Stimulated activated CD4-positive, alpha-beta T cell treated with anti-CD3 and anti-CD28 coated beads, Interleukin-1b, Interleukin-23, amount 100 ng/mL, for 4 hours (primary cell): ENCODE data around the gene F2RL3.

Experiments used
- DNase-seq, 2 donors: peaks; one replicate each; pipeline ENCODE4 v3.0.0-alpha.2; 2020; ENCODE audit warnings: low read depth in 2 of 2

Gene F2RL3

DNA sequence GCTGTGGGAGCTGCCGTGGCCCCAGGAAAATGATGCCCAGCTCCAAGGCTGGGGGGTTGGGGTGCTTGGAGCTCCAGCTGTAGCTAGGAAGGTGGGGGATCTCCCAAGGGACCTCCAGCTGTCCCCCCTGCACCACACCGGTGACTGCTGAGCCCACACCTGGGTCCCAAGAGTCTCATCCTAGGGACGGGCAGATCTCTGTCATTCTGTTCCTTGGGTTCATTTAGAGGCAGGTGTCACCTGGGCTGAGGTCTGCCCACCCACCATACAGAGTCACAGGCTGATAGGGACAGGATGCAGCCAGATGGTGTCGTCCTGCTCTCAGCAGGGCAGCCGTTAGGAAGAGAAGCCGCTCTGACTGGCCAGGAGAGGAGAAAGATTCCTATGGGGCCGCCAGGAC lies 5.3 kb downstream of the F2RL3 start:
- DNase-seq = no peak

GRCh38 chr19:16895467-16896145 lies 6.8 kb downstream of the F2RL3 start:
- DNase-seq = no peak

- no peak for DNase-seq
Observed at GRCh38 chr19:16896146-16897028, 7.6 kb downstream of the F2RL3 start.

- DNase-seq = peak; percentile 21 to 49
Observed at GRCh38 chr19:16897029-16897855, 8.4 kb downstream of the F2RL3 start.

DNA sequence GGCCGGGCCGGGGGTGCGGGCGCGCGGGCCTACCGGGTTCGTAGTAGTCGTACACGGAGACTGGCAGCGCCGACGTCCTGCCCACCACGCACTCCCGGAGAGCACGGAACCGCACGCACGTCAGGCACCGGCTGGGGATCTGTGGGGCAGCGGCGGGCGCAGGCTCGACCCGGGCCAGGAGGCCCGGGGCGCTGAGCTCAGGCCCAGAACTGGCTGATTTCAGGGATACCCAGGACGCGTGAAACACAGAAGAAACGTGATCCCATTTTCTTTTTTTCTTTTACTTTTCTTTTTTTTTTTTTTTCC lies 9.0 kb downstream of the F2RL3 start:
- no peak for DNase-seq

DNA sequence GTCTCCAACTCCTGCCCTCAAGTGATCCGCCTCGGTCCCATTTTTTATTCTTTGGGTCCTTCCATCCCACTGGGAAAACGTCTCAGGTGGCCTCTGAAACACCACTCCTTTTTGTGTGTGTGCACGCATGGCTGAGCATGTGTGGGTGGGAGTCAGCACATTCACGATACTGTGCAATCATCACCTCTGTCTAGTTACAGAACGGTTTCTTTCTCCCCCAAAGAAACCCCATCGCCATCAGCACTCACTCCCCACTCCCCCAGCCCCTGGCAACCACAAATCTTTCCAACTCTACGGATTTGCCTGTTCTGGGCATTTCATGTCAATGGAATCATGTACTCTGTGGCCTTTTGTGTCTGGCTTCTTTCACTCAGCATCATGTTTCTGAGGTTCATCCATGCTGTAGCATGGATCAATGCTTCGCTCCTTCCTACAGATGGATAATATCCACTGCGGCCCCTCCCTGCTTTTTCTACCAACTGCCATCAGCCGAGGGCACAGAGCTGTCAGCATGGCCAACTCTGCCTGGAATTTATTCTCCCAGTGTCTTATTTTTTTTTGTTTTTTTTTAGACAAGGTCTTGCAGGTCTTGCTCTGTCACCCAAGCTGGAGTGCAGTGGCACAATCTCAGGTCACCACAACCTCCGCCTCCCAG lies 9.7 kb downstream of the F2RL3 start:
- no peak for DNase-seq

GRCh38 chr19:16899566-16900075 lies 10.8 kb downstream of the F2RL3 start:
- DNase-seq = no peak

DNA sequence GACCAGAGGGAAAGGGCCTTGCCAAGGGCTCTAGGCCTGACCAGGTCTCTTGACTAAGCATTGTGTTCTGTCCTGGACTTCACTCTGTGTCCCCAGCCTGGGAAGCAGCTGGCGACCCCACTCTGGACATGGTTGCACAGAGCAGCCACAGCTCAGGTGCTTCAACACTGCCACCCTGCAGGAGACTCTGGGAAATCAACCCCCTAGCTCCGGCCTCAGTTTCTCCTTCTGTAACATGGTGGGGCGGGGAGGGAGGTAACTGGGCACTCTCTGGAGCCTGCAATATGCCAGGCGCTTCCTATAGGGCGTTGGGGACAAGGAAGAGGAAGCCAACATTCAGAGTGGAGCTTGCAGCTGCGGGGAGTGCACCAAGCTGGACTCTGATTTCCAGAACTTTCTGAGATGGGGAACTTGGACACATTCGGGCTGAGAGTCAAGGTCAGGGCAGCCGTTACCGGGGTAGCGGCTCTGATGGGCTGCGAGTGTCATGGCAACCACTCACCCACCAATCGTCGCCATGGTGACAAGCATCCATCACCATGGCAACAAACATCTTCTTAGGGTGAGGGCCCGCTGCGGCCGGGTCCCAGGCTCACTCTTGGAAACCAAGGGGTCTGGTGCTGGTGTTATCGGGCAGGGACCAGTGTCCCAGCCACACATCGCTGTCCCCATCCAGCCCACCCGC lies 12.8 kb downstream of the F2RL3 start:
- DNase-seq = no peak

DNA sequence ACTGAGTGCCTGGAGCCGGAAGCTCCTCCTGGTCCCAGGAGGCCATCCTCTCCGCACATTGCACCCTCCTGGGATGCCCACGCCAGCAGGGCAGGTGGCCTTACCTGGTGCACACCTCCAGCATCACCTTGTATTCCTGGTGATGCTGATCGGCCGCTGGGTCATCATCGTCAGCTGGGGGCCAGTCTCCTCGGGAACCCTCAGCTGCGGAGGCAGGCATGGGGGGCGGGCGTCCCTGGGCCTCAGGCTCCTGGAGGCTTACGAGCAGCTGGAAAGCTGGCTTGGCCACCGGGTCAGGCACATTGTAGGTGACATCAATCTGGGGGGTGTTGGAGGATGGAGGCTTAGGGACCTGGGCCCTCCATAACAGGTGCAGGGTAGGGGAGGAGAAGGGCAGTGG lies 13.7 kb downstream of the F2RL3 start:
- DNase-seq = no peak

DNA sequence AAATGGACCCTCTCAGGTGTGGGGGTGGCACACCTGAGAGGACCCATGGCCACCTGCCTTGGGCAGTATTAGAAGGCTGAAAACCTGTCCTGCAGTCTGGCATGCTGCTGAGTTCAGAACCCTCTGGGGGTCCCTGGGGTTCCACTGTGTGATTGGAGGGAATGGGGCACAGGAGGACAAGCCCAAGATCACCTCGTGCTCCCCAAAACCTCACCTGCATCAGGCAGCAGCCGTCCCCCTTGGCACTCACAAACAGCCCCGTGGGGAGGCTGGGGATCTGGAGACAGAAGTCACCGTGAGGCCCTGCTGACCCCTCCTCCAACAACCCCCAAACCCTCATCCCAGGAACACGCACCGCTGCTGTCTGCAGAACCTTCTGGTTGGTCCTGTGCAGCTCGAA lies 14.5 kb downstream of the F2RL3 start:
- DNase-seq = no peak

DNA sequence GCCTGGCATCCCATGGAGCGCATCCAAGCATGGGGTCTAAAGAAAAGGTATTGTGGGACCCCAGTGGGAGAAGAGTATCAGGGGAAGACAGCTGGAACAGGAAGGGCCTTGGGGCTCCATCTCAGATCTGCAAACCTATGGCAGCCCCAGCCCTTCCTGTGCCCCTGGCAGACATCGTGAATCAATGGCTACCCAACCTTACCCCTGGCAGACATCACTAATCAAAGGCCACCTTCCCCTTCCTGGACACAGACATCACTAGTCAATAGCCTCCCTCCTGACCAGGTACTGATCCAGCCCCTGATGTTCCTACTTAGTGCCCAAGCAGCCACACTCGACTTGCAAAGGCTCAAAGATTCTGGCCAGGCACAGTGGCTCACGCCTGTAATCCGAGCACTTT lies 15.8 kb downstream of the F2RL3 start:
- DNase-seq = no peak

DNA sequence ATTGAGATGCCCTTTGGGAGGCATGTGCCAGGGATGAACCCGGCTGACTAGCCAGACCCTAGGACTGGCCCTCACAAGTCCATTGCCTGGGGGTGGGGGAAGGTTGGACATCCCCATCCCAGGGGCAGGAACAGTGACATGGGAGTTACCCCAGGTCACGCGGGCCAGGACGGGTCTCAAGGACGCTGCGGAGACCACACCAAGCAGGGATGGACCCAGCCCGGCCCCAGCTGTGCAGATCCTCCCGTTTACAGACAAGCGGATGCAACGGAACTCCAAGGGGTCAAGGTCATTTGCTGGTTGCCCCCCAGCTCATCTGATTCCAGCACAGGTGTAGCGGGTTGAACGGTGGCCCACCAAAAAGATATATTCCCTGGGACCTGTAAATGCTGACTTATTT lies 20.0 kb downstream of the F2RL3 start:
- DNase-seq = no peak

- no peak for DNase-seq
Observed at GRCh38 chr19:16911046-16911445, 22.2 kb downstream of the F2RL3 start.

- DNase-seq = no peak
Observed at GRCh38 chr19:16912780-16913179, 24.0 kb downstream of the F2RL3 start.

DNA sequence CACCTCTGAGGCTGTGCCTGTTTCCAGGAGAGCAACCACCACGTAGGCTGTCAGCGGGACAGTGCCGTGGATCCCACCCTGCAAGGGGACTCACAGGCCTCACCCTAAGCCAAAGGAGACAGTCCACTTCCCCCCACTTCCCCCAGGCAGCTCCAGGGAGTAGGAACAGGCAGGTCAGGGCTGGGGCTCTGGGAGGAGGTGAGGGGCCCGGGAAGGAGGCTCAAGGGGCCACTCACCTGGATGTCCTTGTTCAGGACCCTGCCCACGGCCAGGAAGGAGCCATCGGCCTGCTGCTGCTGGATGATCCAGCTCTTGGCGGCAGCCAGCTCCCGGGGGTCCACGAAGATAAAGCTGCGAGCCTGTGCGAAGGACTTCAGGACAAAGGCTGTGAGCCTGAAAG lies 25.6 kb downstream of the F2RL3 start:
- DNase-seq = no peak

DNA sequence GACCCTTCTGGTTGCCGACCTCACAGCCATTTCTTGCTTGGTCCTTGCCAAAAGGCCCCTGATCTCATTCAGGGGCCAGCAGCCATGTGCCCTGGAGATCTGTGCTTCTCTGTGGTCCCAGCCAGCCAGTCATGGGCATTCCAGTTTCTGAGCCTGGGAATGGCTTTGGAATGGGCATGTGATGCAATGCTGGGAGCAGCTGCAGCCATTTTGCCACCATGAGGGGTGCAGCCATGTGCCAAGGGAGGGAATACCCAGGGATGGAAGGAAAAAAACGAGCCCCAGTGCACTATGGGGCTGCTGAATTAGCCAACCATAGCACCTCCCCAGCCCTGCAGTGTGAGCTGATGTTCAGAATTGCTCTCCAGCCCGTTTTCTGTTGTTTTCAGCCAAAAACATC lies 26.3 kb downstream of the F2RL3 start:
- no peak for DNase-seq

DNA sequence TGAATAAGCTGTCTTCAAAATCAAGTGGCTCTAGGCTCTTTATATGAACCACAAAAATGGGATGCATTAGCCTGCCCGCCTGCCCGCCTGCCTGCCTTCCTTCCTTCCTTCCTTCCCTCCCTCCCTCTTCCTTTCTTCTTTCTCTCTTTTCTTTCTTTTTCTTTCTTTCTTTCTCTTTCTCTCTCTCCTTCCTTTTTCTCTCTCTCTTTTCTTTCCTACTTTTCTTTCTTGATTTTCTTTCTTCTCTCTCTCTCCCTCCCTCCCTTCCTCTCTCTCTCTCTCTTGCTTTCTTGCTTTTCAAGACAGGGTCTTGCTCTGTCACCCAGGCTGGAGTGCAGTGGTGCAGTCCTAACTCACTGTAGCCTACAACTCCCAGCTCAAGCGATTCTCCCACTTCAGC lies 26.9 kb downstream of the F2RL3 start:
- DNase-seq = no peak

- DNase-seq = no peak
Observed at GRCh38 chr19:16917401-16917800, 28.6 kb downstream of the F2RL3 start.

- no peak for DNase-seq
Observed at GRCh38 chr19:16919496-16919895, 30.7 kb downstream of the F2RL3 start.

DNA sequence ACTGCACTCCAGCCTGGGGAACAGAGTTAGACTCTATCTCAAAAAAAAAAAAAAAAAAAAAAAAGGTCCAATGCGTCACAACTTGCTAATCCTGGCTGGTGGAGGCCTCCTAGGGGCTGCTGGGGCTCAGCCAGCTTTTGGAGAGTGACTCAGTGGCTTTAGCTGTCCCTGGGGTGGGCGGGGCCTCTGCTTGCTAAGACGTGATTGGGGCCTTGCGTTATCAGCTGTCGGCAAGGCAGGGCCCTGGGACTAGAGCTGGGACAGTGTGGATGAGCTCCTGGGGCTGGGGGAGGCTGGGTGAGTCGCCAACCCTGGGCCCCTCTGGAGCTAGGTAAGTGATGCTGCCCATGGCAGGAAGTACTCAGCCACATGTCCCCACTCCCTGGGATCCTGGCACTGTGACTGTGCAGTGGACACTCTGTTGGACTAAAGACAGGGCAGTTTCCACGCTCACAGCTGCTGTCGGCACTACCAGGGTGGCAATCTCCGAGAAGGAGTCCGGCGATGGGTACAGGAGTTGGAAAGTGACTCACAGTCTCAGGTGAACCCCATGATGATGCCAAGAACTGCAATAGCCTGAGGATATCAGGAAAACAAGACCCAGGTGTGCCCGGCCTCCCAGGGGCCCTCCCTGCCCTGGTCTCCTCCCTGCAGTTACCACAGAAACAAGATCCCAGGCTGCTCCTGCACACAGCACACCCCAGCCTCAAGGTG lies 32.2 kb downstream of the F2RL3 start:
- DNase-seq = no peak
